Gastrocnemius medialis (tissue), 4 donors: ENCODE data around the gene NSFL1C. TPM values are rescaled to one million over a fixed set of nuclear protein-coding genes. Genes with fewer than 3 reads are reported as not detected.

Experiments
- ATAC-seq, 2 donors: fragments of 150-250 bp; one replicate each; pipeline ENCODE4 v1.9.1; 2016
- DNase-seq, 2 donors: peaks; one replicate each; pipeline ENCODE4 v3.0.0-alpha.2; 2019
- H3K27ac ChIP-seq, 4 donors: fragments of 200-600 bp; sonication (generic); 1 replicate in 1 of 4; 2 replicates in 3 of 4; pipeline ENCODE4 v1.5.1; 2016 to 2018; ENCODE audit warnings: mild to moderate bottlenecking in 2 of 4, moderate library complexity in 1 of 4
- H3K27me3 ChIP-seq, 3 donors: fragments of 200-600 bp; sonication (generic) in 2 of 3; 1 replicate in 1 of 3; 2 replicates in 2 of 3; pipeline versions ENCODE4 v1.5.1 to v1.6.0; 2016 to 2019; ENCODE audit warnings: mild to moderate bottlenecking in 1 of 3, moderate library complexity in 1 of 3
- H3K36me3 ChIP-seq, 2 donors: fragments of 200-600 bp; sonication (generic) in 1 of 2; one replicate each; pipeline ENCODE4 v1.5.1; 2017 to 2018
- H3K4me1 ChIP-seq, 2 donors: fragments of 200-600 bp; sonication (generic) in 1 of 2; one replicate each; pipeline ENCODE4 v1.5.1; 2016 to 2017; ENCODE audit warnings: mild to moderate bottlenecking in 2 of 2
- H3K4me3 ChIP-seq, 4 donors: fragments of 200-600 bp; sonication (generic) in 3 of 4; 1 replicate in 1 of 4; 2 replicates in 3 of 4; pipeline ENCODE4 v1.5.1; 2016 to 2019; ENCODE audit warnings: mild to moderate bottlenecking in 2 of 4
- H3K9me3 ChIP-seq, 3 donors: fragments of 200-600 bp; sonication (generic) in 2 of 3; 1 replicate in 1 of 3; 2 replicates in 2 of 3; pipeline ENCODE4 v1.5.1; 2016 to 2019
- CTCF ChIP-seq, 5 experiments: fragments of 450-650 bp in 3 of 5; fragments of 200-600 bp in 2 of 5; sonication (generic) in 2 of 5; IDR thresholded peaks in 4 of 5; conservative IDR thresholded peaks in 1 of 5; 1 replicate in 4 of 5; 2 replicates in 1 of 5; pipeline ENCODE4 v1.5.1; 2016 to 2019; ENCODE audit warnings: antibody characterized with exemption in 5 of 5, mild to moderate bottlenecking in 3 of 5, moderate library complexity in 3 of 5
- POLR2A ChIP-seq, 2 donors: fragments of 450-650 bp; IDR thresholded peaks; one replicate each; pipeline ENCODE4 v1.6.1; 2017; ENCODE audit warnings: antibody characterized with exemption in 2 of 2, mild to moderate bottlenecking in 2 of 2, moderate library complexity in 2 of 2
- in situ Hi-C, 4 donors: fragments of 200-750 bp; cut with MboI; loops; one replicate each; pipeline versions ENCODE4 v1.15.0 to v1.8.0; 2017; ENCODE audit warnings: low sequenced_read_pairs in 4 of 4
- intact Hi-C: fragments of 100-400 bp; cut with DNase I; formaldehyde crosslinking; loops from one replicate; pipeline ENCODE4 v1.15.1; 2023; ENCODE audit warnings: low total_unique reads
- total RNA-seq, 4 donors: library from RNA; depleted of rRNA; stranded (reverse); fragments of >200 nt; gene quantifications; one replicate each; pipeline versions ENCODE4 v1.1.0 to v1.2.3, GENCODE V29; 2016

The NSFL1C gene
- total RNA-seq, 4 donors from 2014 or later: 68.0 to 91.4 (median 80.6) TPM

- in situ Hi-C loops: loop anchor here in 2 of 4 donors (10.0 kb wide), 1 partner anchor 115 kb away; no protein-coding TSS in a partner anchor
- H3K4me1 ChIP-seq: peaks cover 0 to under 1% of the 10 kb centered on the region in 2 donors
- H3K27me3 ChIP-seq: no peaks in the 10 kb centered on the region
- H3K36me3 ChIP-seq: peaks cover 0 to 9% of the 10 kb centered on the region in 2 donors
- intact Hi-C loops: no loop called here
- ATAC-seq (no peak), DNase-seq (no peak)
- H3K9me3 ChIP-seq: no peaks in the 10 kb centered on the region
- no peak overlapping the region for H3K4me3 ChIP-seq
- TF ChIP-seq CTCF (IDR thresholded peaks at IDR 0.05 in 4 of 5, conservative IDR thresholded peaks at IDR 0.05 in 1 of 5): no peak
- TF ChIP-seq POLR2A (IDR thresholded peaks at IDR 0.05): no peak
- no peak overlapping the region for H3K27ac ChIP-seq
Measured at GRCh38 chr20:1430004-1430451, 36.6 kb downstream of the NSFL1C start.

GRCh38 chr20:1429143-1429728 is 37.4 kb downstream of the NSFL1C start:
- no peaks in the 10 kb centered on the region for H3K9me3 ChIP-seq
- intact Hi-C loops: no loop called here
- ATAC-seq: no peak

GRCh38 chr20:1427457-1428054 is 39.1 kb downstream of the NSFL1C start:
- H3K36me3 ChIP-seq: no peaks in the 10 kb centered on the region
- no peaks in the 10 kb centered on the region for H3K27me3 ChIP-seq
- DNase-seq: no peak
- H3K27ac ChIP-seq: no peak overlapping the region
- ATAC-seq: no peak
- intact Hi-C loops (no loop called here), in situ Hi-C loops (no loop called here)
- H3K4me1 ChIP-seq: no peaks in the 10 kb centered on the region
- H3K9me3 ChIP-seq: no peaks in the 10 kb centered on the region
- no peak overlapping the region for H3K4me3 ChIP-seq
- TF ChIP-seq POLR2A (IDR thresholded peaks at IDR 0.05) (no peak), CTCF (IDR thresholded peaks at IDR 0.05 in 4 of 5, conservative IDR thresholded peaks at IDR 0.05 in 1 of 5) (no peak)

More at GRCh38 chr20:1429143-1429728, 37.4 kb downstream of the NSFL1C start:
- peaks cover 0 to under 1% of the 10 kb centered on the region in 2 donors for H3K36me3 ChIP-seq
- no peak overlapping the region for H3K27ac ChIP-seq
- no peak for DNase-seq
- H3K4me3 ChIP-seq: no peak overlapping the region
- H3K4me1 ChIP-seq: no peaks in the 10 kb centered on the region
- in situ Hi-C loops: no loop called here
- H3K27me3 ChIP-seq: no peaks in the 10 kb centered on the region
- TF ChIP-seq CTCF (IDR thresholded peaks at IDR 0.05 in 4 of 5, conservative IDR thresholded peaks at IDR 0.05 in 1 of 5): no peak
- no peak for TF ChIP-seq POLR2A (IDR thresholded peaks at IDR 0.05)

GRCh38 chr20:1426231-1426849 is 40.3 kb downstream of the NSFL1C start:
- Histone ChIP-seq H3K27ac (no peak overlapping the region), H3K4me3 (no peak overlapping the region), H3K9me3 (no peaks in the 10 kb centered on the region), H3K4me1 (no peaks in the 10 kb centered on the region), H3K27me3 (no peaks in the 10 kb centered on the region), H3K36me3 (no peaks in the 10 kb centered on the region)
- DNase-seq: no peak
- in situ Hi-C loops (no loop called here), intact Hi-C loops (no loop called here)
- no peak for ATAC-seq
- TF ChIP-seq POLR2A (IDR thresholded peaks at IDR 0.05) (no peak), CTCF (IDR thresholded peaks at IDR 0.05 in 4 of 5, conservative IDR thresholded peaks at IDR 0.05 in 1 of 5) (no peak)
